OCI-LY1 (cell line): ENCODE results near the gene RABL6.

Experiments used
- H2AFZ ChIP-seq: fragments of 200-600 bp; sonication (generic), shearing (Covaris generic); 2 replicates; pipeline ENCODE4 v1.6.0; 2014; ENCODE audit warnings: antibody characterized with exemption, mild to moderate bottlenecking, low read length
- H3F3A ChIP-seq: fragments of 200-600 bp; sonication (generic), shearing (Covaris generic); 2 replicates; pipeline ENCODE4 v1.6.0; 2014; ENCODE audit warnings: mild to moderate bottlenecking, antibody characterized with exemption, low read length, moderate library complexity; ENCODE audit not compliant: insufficient read depth
- H3K27ac ChIP-seq: fragments of 200-600 bp; sonication (generic); 2 replicates; pipeline ENCODE4 v1.5.1; 2014; ENCODE audit warnings: low read length, mixed run types, mild to moderate bottlenecking, low read depth; ENCODE audit not compliant: poor library complexity, severe bottlenecking
- H3K27me3 ChIP-seq: fragments of 200-600 bp; sonication (generic); 2 replicates; pipeline ENCODE4 v1.6.0; 2014; ENCODE audit warnings: antibody characterized with exemption, mild to moderate bottlenecking, low read length, moderate library complexity; ENCODE audit not compliant: insufficient read depth
- H3K36me3 ChIP-seq: fragments of 200-600 bp; sonication (generic); 2 replicates; pipeline ENCODE4 v1.6.1; 2014; ENCODE audit warnings: mild to moderate bottlenecking, antibody characterized with exemption, low read length, moderate library complexity, mixed read lengths; ENCODE audit not compliant: insufficient read depth
- H3K4me1 ChIP-seq: fragments of 200-600 bp; sonication (generic); 2 replicates; pipeline ENCODE4 v1.5.1; 2014; ENCODE audit warnings: mild to moderate bottlenecking, low read length, moderate library complexity; ENCODE audit not compliant: insufficient read depth, severe bottlenecking
- H3K4me2 ChIP-seq: fragments of 200-600 bp; sonication (generic), shearing (Covaris generic); 2 replicates; pipeline ENCODE4 v1.6.1; 2014; ENCODE audit warnings: low read length
- H3K4me3 ChIP-seq: fragments of 200-600 bp; sonication (generic); 2 replicates; pipeline ENCODE4 v1.5.1; 2014; ENCODE audit warnings: low read length, low read depth, mild to moderate bottlenecking, mixed read lengths; ENCODE audit not compliant: poor library complexity, severe bottlenecking
- H3K79me2 ChIP-seq: fragments of 200-600 bp; shearing (Covaris generic); 2 replicates; pipeline ENCODE4 v1.6.1; 2016; ENCODE audit warnings: mixed run types, low read length, mixed read lengths; ENCODE audit not compliant: insufficient read depth
- H3K9ac ChIP-seq: fragments of 200-600 bp; sonication (generic), shearing (Covaris generic); 2 replicates; pipeline ENCODE4 v1.6.1; 2014; ENCODE audit warnings: mild to moderate bottlenecking, low read length, mixed read lengths
- H3K9me2 ChIP-seq: fragments of 200-600 bp; sonication (generic), shearing (Covaris generic); 2 replicates; pipeline ENCODE4 v1.6.1; 2014; ENCODE audit warnings: low read depth, mild to moderate bottlenecking, low read length, mixed read lengths
- H3K9me3 ChIP-seq: fragments of 200-600 bp; shearing (Covaris generic); 2 replicates; pipeline ENCODE4 v1.6.1; 2014; ENCODE audit warnings: low read length, mixed read lengths
- H4K20me1 ChIP-seq: fragments of 200-600 bp; sonication (generic), shearing (Covaris generic); 2 replicates; pipeline ENCODE4 v1.6.0; 2016; ENCODE audit warnings: mild to moderate bottlenecking, low read length; ENCODE audit not compliant: insufficient read depth
- EZH2 ChIP-seq: fragments of 200-600 bp; sonication (generic), shearing (Covaris generic); IDR thresholded peaks from 2 replicates; pipeline ENCODE4 v1.8.0; 2017; ENCODE audit warnings: borderline replicate concordance, mixed run types, mild to moderate bottlenecking, antibody characterized with exemption, low read length, moderate library complexity, mixed read lengths
- TF ChIP-seq, protein P1 (sequence below): fragments of 200-600 bp; sonication (generic), shearing (Covaris generic); IDR thresholded peaks from 2 replicates; pipeline ENCODE4 v1.5.1; 2017; ENCODE audit warnings: mild to moderate bottlenecking, antibody characterized with exemption, low read length, moderate library complexity, mixed read lengths

The RABL6 gene

GRCh38 chr9:136762221-136762691 lies 45.5 kb upstream of the RABL6 start:
- TF ChIP-seq EZH2: no peak
- TF ChIP-seq, protein P1, sequence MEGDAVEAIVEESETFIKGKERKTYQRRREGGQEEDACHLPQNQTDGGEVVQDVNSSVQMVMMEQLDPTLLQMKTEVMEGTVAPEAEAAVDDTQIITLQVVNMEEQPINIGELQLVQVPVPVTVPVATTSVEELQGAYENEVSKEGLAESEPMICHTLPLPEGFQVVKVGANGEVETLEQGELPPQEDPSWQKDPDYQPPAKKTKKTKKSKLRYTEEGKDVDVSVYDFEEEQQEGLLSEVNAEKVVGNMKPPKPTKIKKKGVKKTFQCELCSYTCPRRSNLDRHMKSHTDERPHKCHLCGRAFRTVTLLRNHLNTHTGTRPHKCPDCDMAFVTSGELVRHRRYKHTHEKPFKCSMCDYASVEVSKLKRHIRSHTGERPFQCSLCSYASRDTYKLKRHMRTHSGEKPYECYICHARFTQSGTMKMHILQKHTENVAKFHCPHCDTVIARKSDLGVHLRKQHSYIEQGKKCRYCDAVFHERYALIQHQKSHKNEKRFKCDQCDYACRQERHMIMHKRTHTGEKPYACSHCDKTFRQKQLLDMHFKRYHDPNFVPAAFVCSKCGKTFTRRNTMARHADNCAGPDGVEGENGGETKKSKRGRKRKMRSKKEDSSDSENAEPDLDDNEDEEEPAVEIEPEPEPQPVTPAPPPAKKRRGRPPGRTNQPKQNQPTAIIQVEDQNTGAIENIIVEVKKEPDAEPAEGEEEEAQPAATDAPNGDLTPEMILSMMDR: no peak
- Histone ChIP-seq H3K9me3 (no peaks in the 10 kb centered on the region), H3K4me3 (no peak overlapping the region), H2AFZ (no peak overlapping the region), H3K36me3 (no peaks in the 10 kb centered on the region), H3K4me2 (no peak overlapping the region), H3K27me3 (peaks cover 9% of the 10 kb centered on the region; the same call in 1 of the 2 replicates), H3K9ac (no peak overlapping the region), H3K27ac (no peak overlapping the region), H3K9me2 (no peaks in the 10 kb centered on the region), H3K4me1 (no peaks in the 10 kb centered on the region), H3K79me2 (no peaks in the 10 kb centered on the region), H4K20me1 (no peaks in the 10 kb centered on the region), H3F3A (no peaks in the 10 kb centered on the region)

GRCh38 chr9:136762915-136763648 lies 44.7 kb upstream of the RABL6 start:
- Histone ChIP-seq H3K27ac (no peak overlapping the region), H3K9me2 (no peaks in the 10 kb centered on the region), H3K79me2 (no peaks in the 10 kb centered on the region), H3F3A (no peaks in the 10 kb centered on the region), H3K4me1 (no peaks in the 10 kb centered on the region), H4K20me1 (no peaks in the 10 kb centered on the region), H3K4me3 (no peak overlapping the region), H3K4me2 (peak overlapping the region; percentile 26; the same call in 1 of the 2 replicates), H2AFZ (no peak overlapping the region), H3K9ac (no peak overlapping the region), H3K9me3 (no peaks in the 10 kb centered on the region), H3K27me3 (peaks cover 7% of the 10 kb centered on the region; the same call in 1 of the 2 replicates), H3K36me3 (no peaks in the 10 kb centered on the region)
- TF ChIP-seq, protein P1: no peak
- TF ChIP-seq EZH2: no peak

DNA sequence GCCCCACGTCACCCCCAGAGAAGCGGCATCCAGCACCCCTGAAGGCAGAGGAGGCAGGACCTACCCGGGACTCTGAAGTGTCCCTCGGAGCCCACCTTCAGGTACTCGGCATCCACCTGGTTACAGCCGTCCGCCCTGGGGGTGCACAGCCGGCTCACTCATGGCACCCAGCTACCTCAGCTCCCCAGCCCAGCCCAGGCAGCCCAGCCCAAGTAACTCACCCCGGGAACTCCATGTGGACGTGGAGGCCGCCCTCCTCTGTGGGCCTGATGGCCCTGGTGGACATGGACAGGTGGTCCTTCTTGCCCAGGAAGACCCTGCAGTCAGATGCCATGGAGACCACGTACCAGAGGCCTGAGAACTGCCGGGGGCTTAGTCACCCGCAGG lies 44.1 kb upstream of the RABL6 start:
- H3F3A ChIP-seq: no peaks in the 10 kb centered on the region
- no peak overlapping the region for H3K4me2 ChIP-seq
- no peaks in the 10 kb centered on the region for H4K20me1 ChIP-seq
- no peaks in the 10 kb centered on the region for H3K36me3 ChIP-seq
- no peaks in the 10 kb centered on the region for H3K9me3 ChIP-seq
- H3K4me1 ChIP-seq: no peaks in the 10 kb centered on the region
- no peak overlapping the region for H3K27ac ChIP-seq
- H3K79me2 ChIP-seq: no peaks in the 10 kb centered on the region
- TF ChIP-seq, protein P1: no peak
- TF ChIP-seq EZH2: no peak
- no peak overlapping the region for H3K4me3 ChIP-seq
- no peak overlapping the region for H3K9ac ChIP-seq
- H3K27me3 ChIP-seq: 0 out of 2 replicates have a peak, but pooled peaks cover 7% of the 10 kb centered on the region
- no peak overlapping the region for H2AFZ ChIP-seq
- H3K9me2 ChIP-seq: no peaks in the 10 kb centered on the region
